ENCODE results near the gene DDX41.

- TF ChIP-seq CTCF (IDR thresholded peaks at IDR 0.05) (no peak), EZH2 (IDR thresholded peaks at IDR 0.05; ENCODE audit: borderline replicate concordance, insufficient read depth, low read depth, low read length, poor library complexity, severe bottlenecking) (no peak)
Observed at GRCh38 chr5:177529247-177530203, 12.8 kb upstream of the DDX41 start.

All from B cell (primary cell).